ENCODE results near the gene RAP2C. TPM values are rescaled to one million over a fixed set of nuclear protein-coding genes. Genes with fewer than 3 reads are reported as not detected.

The RAP2C gene
- total RNA-seq, 1 donor, result 24.4 TPM

DNA sequence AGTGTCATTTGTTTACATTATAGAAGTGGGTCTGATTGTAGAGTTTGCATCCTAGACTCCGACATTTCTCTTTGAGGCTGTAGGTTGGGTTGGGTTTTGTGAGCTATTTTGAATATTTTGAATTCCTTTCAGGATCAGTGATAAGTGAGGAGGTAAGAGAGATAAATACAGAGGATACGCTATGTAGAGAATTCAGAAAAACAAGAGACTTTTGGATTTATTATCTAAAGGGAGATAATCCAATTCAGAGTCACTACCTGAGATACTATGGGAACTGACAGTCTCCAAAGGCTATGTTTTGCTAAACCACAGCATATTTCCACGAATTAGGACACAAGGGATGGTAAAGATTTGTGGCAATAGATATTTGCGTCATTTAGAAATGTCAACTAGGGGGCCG is 16.9 kb upstream of the RAP2C start:
- DNase-seq (ENCODE audit: low read depth), result no peak
- H3K4me3 ChIP-seq (ENCODE audit: low read depth, low read length), result no peak overlapping the region
- TF ChIP-seq, protein P1, sequence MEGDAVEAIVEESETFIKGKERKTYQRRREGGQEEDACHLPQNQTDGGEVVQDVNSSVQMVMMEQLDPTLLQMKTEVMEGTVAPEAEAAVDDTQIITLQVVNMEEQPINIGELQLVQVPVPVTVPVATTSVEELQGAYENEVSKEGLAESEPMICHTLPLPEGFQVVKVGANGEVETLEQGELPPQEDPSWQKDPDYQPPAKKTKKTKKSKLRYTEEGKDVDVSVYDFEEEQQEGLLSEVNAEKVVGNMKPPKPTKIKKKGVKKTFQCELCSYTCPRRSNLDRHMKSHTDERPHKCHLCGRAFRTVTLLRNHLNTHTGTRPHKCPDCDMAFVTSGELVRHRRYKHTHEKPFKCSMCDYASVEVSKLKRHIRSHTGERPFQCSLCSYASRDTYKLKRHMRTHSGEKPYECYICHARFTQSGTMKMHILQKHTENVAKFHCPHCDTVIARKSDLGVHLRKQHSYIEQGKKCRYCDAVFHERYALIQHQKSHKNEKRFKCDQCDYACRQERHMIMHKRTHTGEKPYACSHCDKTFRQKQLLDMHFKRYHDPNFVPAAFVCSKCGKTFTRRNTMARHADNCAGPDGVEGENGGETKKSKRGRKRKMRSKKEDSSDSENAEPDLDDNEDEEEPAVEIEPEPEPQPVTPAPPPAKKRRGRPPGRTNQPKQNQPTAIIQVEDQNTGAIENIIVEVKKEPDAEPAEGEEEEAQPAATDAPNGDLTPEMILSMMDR (IDR thresholded peaks at IDR 0.05; ENCODE audit: insufficient read depth, low read length), result no peak

DNA sequence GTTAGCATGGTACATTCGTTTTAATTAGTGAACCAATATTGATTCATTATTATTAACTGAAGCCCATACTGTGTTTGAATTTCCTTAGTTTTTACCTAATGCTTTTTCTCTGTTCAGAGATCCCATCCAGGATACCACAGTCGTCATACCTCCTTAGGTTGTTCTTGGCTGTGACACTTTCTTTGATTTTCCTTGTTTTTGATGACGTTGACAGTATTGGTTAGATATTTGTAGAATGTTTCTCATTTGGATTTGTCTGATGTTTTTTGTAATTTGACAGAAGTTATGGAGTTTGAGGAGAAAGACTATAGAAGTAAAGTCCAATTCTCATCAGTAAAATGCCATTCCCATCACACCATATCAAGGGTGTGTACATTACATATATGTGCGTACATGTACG is 16.2 kb upstream of the RAP2C start:
- TF ChIP-seq, protein P1 (IDR thresholded peaks at IDR 0.05; ENCODE audit: insufficient read depth, low read length), result no peak
- no peak for DNase-seq (ENCODE audit: low read depth)
- no peak overlapping the region for H3K4me3 ChIP-seq (ENCODE audit: low read depth, low read length)

DNA sequence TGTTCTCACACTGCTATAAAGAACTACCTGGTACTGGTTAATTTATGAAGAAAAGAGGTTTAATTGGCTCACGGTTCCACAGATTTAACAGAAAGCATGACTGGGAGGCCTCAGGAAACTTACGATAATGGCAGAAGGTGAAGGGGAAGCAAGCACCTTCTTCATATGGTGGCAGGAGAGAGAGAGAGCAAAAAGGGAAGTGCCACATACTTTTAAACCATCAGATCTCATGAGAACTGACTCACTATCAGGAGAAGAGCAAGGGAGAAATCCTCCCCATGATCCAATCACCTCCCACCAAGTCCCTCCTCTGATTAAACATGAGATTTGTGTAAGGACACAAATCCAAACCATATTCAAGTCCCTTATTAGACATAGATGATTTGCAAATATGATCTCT is 12.3 kb upstream of the RAP2C start:
- no peak overlapping the region for H3K4me3 ChIP-seq (ENCODE audit: low read depth, low read length)
- DNase-seq (ENCODE audit: low read depth), result no peak
- TF ChIP-seq, protein P1 (IDR thresholded peaks at IDR 0.05; ENCODE audit: insufficient read depth, low read length), result no peak

DNA sequence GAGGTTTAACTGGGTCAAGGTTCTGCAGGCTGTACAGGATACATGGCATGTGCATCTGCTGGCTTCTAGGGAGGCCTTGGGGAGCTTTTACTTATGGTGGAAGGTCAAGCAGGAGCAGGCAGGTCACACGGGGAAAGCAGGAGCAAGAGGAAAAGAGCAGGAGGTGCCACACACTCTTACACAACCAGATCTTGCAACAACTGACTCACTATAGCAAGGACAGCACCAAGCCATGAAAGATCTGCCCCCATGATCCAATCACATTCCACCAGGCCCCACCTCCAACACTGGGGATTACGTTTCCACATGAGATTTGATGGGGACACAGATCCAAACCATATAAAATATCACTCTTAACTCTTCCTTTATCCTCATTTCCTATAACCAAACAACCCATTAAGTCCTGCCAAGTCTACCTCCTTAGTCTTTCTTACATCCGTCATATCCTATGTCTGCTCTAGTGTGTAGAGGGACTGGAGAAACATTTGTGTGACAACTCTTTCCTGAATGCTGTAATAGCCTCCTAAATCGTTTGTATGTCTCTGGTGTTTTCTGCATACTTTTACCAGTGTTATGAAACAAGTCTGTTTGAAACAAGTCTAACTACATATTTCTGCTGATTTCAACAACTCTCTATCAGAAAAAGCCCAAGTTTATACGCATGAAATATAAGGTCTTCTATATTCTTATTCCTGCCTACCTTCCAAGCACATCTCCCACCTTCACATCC is 8.3 kb upstream of the RAP2C start:
- peak; percentile 41 for DNase-seq (ENCODE audit: low read depth)
- no peak overlapping the region for H3K4me3 ChIP-seq (ENCODE audit: low read depth, low read length)
- TF ChIP-seq, protein P1 (IDR thresholded peaks at IDR 0.05; ENCODE audit: insufficient read depth, low read length), result no peak

DNA sequence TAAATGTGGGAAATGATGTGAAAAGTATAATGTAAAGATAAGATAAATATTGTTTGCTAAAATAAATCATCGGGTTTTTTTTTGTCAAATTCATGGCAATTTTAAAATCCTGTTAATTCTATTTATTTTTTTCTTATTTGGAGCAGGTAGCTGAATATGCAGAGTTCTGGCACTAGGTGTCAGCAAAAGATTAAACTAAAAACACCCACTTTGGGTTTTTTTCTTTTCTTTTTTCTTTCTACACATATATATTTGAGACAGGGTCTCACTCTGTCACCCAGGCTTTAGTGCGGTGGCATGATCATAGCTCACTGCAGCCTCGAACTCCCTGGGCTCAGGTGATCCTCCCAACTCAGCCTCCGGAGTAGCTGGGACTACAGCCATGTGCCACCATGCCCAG is 6.9 kb upstream of the RAP2C start:
- TF ChIP-seq, protein P1 (IDR thresholded peaks at IDR 0.05; ENCODE audit: insufficient read depth, low read length), result peak; percentile 45
- no peak overlapping the region for H3K4me3 ChIP-seq (ENCODE audit: low read depth, low read length)
- DNase-seq (ENCODE audit: low read depth), result peak; percentile 49

DNA sequence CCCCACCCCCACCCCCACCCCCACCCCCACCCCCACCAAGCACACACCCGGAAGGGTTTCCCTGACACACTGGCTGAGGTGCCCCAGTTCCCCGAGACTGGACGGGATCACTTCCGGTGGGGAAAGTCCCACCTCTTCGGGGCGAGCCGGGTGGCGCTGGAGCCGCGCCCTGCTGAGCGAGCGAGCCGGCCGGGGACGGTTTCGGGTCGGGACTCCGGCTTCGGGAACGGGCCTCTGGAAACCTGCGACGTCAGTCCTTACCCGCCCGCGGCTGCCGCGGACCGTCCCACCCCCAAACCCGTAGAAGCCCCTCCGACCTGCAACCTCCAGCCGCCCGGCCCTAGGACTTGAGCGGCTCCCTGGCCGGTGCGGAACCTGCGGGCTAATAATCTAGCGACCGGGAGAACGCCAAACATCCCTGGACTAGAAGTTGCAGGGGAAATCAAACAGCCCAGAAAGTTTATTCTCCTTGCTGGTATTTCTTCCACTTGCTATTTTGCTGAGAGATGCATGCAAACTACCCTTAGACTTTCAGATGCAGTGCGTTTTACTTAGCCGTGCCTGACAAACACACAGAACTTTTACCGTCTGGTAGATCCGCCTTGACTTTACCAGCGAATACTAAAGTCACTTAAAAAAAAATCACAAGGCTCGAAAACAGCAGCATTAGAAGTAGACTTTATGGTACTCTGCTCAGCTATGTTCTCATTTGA is 991 bp downstream of the RAP2C start:
- peak overlapping the region; percentile 72 for H3K4me3 ChIP-seq (ENCODE audit: low read depth, low read length)
- DNase-seq (ENCODE audit: low read depth), result peak; percentile 83
- TF ChIP-seq, protein P1 (IDR thresholded peaks at IDR 0.05; ENCODE audit: insufficient read depth, low read length), result no peak

All from fibroblast of the aortic adventitia (primary cell).